WTC11 (cell line): ENCODE measurements around the gene PI4KB. TPM values are rescaled to one million over a fixed set of nuclear protein-coding genes. Genes with fewer than 3 reads are reported as not detected.

Experiments
- ATAC-seq: fragments of 200-7000 bp; cut with Tn5 transposase; 2 replicates; pipeline ENCODE4 v1.10.0; 2021; ENCODE audit warnings: mild to moderate bottlenecking, moderate library complexity
- CTCF ChIA-PET: fragments of 300-600 bp; sonication (Branson Sonifier 250); formaldehyde crosslinking; loops from one replicate; lab custom pipeline; 2021; ENCODE audit warnings: antibody characterized with exemption; lab: Charles Lee
- POLR2A ChIA-PET: fragments of 350-600 bp; sonication (Branson Sonifier 250); formaldehyde crosslinking; loops from one replicate; lab custom pipeline; 2021; ENCODE audit warnings: antibody characterized with exemption; lab: Charles Lee
- DNase-seq: peaks from one replicate; pipeline ENCODE4 v3.0.0; 2021; ENCODE audit warnings: low spot score
- H3K27ac Mint-ChIP-seq: 2 replicates; pipeline ENCODE4 v1.8.0; 2021; ENCODE audit warnings: mixed read lengths
- H3K27me3 Mint-ChIP-seq: 2 replicates; pipeline ENCODE4 v1.8.0; 2021; ENCODE audit warnings: low read depth, mild to moderate bottlenecking, moderate library complexity, mixed read lengths
- H3K36me3 Mint-ChIP-seq: 2 replicates; pipeline ENCODE4 v1.8.0; 2021; ENCODE audit warnings: mixed read lengths
- H3K4me1 Mint-ChIP-seq: 2 replicates; pipeline ENCODE4 v1.8.0; 2022; ENCODE audit warnings: mixed read lengths
- H3K4me3 Mint-ChIP-seq: 2 replicates; pipeline ENCODE4 v1.8.0; 2021; ENCODE audit warnings: mild to moderate bottlenecking, moderate library complexity, mixed read lengths
- H3K9me3 Mint-ChIP-seq: 2 replicates; pipeline ENCODE4 v1.8.0; 2021; ENCODE audit warnings: mixed read lengths
- FOXK1 ChIP-seq: sonication (generic); formaldehyde crosslinking; IDR thresholded peaks from 2 replicates; pipeline ENCODE4 v1.8.0; 2022; ENCODE audit warnings: mild to moderate bottlenecking, moderate library complexity, missing genetic modification reagents
- GRHL2 ChIP-seq: fragments of 250-450 bp; sonication (Bioruptor Pico); IDR thresholded peaks from 2 replicates; pipeline ENCODE4 v1.8.0; 2022; ENCODE audit warnings: mild to moderate bottlenecking, moderate library complexity; ENCODE audit not compliant: insufficient replicate concordance, severe bottlenecking
- IRF1 ChIP-seq: sonication (generic); formaldehyde crosslinking; IDR thresholded peaks from 2 replicates; pipeline ENCODE4 v1.8.0; 2023; ENCODE audit warnings: missing genetic modification reagents
- IRF2 ChIP-seq: sonication (generic); formaldehyde crosslinking; IDR thresholded peaks from 2 replicates; pipeline ENCODE4 v1.8.0; 2022; ENCODE audit warnings: low read depth, missing genetic modification reagents, borderline replicate concordance
- JAZF1 ChIP-seq: fragments of 250-450 bp; sonication (Bioruptor Pico); IDR thresholded peaks from 2 replicates; pipeline ENCODE4 v1.9.0; 2021; ENCODE audit warnings: moderate library complexity, mild to moderate bottlenecking, inconsistent platforms
- USF2 ChIP-seq: sonication (generic); formaldehyde crosslinking; IDR thresholded peaks from 2 replicates; pipeline ENCODE4 v1.8.1; 2023; ENCODE audit warnings: mild to moderate bottlenecking, missing genetic modification reagents, moderate library complexity
- ZMAT4 ChIP-seq: fragments of 250-450 bp; sonication (Bioruptor Pico); IDR thresholded peaks from 2 replicates; pipeline ENCODE4 v1.9.0; 2021; ENCODE audit warnings: mild to moderate bottlenecking
- ZNF138 ChIP-seq: sonication (generic); formaldehyde crosslinking; conservative IDR thresholded peaks from 2 replicates; pipeline ENCODE4 v1.8.1; 2022; ENCODE audit warnings: mild to moderate bottlenecking, moderate library complexity, missing genetic modification reagents
- ZNF232 ChIP-seq: sonication (generic); formaldehyde crosslinking; IDR thresholded peaks from 2 replicates; pipeline ENCODE4 v1.8.0; 2022; ENCODE audit warnings: mild to moderate bottlenecking, missing genetic modification reagents
- ZNF263 ChIP-seq: sonication (generic); formaldehyde crosslinking; IDR thresholded peaks from 2 replicates; pipeline ENCODE4 v1.8.1; 2022; ENCODE audit warnings: low read depth, mild to moderate bottlenecking, moderate library complexity, missing genetic modification reagents
- ZNF532 ChIP-seq: fragments of 250-450 bp; sonication (Bioruptor Pico); IDR thresholded peaks from 2 replicates; pipeline ENCODE4 v1.9.0; 2021; ENCODE audit warnings: mild to moderate bottlenecking, borderline replicate concordance
- total RNA-seq: library from RNA; stranded (reverse); gene quantifications from 3 replicates; pipeline ENCODE4 v1.2.3, GENCODE V29; 2021

The PI4KB gene
- total RNA-seq, 1 experiment from 2014 or later, result 33.6 TPM

- no peak for TF ChIP-seq ZNF532 (CRISPR knock-in tag)
- TF ChIP-seq IRF1 (CRISPR knock-in tag), result no peak
- TF ChIP-seq ZNF263 (CRISPR knock-in tag), result no peak
- TF ChIP-seq IRF2 (CRISPR knock-in tag), result no peak
- TF ChIP-seq JAZF1 (CRISPR knock-in tag), result no peak
- no peak for TF ChIP-seq USF2 (CRISPR knock-in tag)
Observed at GRCh38 chr1:151309811-151310323, 17.3 kb downstream of the PI4KB start (continued).

GRCh38 chr1:151294742-151295462, 32.3 kb downstream of the PI4KB start:
- no peak for DNase-seq
- peaks cover 51% of the 10 kb centered on the region for H3K36me3 Mint-ChIP-seq
- no peaks in the 10 kb centered on the region for H3K9me3 Mint-ChIP-seq
- peaks cover 30% of the 10 kb centered on the region for H3K4me1 Mint-ChIP-seq
- H3K27me3 Mint-ChIP-seq, result no peaks in the 10 kb centered on the region
- POLR2A ChIA-PET, result interaction anchor here (0.7 to 2.7 kb wide), 6 partner anchors 12 to 299 kb away, joined by 3 to 16 read pairs (median 4); partner anchors contain the start of genes PI4KB, RFX5 and ZNF687
- 0 out of 2 replicates have a peak overlapping the region, but pooled peaks have one; percentile 17 for H3K4me3 Mint-ChIP-seq
- CTCF ChIA-PET, result interaction anchor here (0.7 to 5.5 kb wide), 7 partner anchors 11 to 299 kb away, joined by 3 to 36 read pairs (median 4); partner anchors contain the start of gene PSMB4
- peak overlapping the region; percentile 96 for H3K27ac Mint-ChIP-seq
- peak; percentile 80 for ATAC-seq
- TF ChIP-seq FOXK1 (CRISPR knock-in tag), result 0 out of 2 replicates have a peak, but pooled peaks have one; percentile 33
- 0 out of 2 replicates have a peak, but pooled peaks have one; percentile 32 for TF ChIP-seq ZMAT4 (CRISPR knock-in tag)
- no peak for TF ChIP-seq ZNF232 (CRISPR knock-in tag)

GRCh38 chr1:151293093-151293492, 34.1 kb downstream of the PI4KB start:
- CTCF ChIA-PET, result interaction anchor here (1.0 to 5.5 kb wide), 5 partner anchors 8 to 47 kb away, joined by 3 to 36 read pairs (median 9); partner anchors contain the start of gene PI4KB
- Mint-ChIP-seq H3K9me3 (no peaks in the 10 kb centered on the region), H3K27ac (no peak overlapping the region), H3K4me3 (no peak overlapping the region), H3K4me1 (peaks cover 30% of the 10 kb centered on the region), H3K36me3 (peaks cover 49% of the 10 kb centered on the region), H3K27me3 (no peaks in the 10 kb centered on the region)
- TF ChIP-seq ZNF138 (no peak), GRHL2 (no peak)
- no peak for DNase-seq
- POLR2A ChIA-PET, result interaction anchor here (1.1 to 1.8 kb wide), 4 partner anchors 8 to 34 kb away, joined by 3 to 7 read pairs (median 6); partner anchors contain the start of genes PI4KB and ZNF687
- no peak for ATAC-seq
